KMS-11 (cell line): Measurements from ENCODE around the gene SAMD15.
"Not testable (repeated sequence)": the region's sequence is repeated elsewhere in the genome, so short reads cannot be mapped to it uniquely, and the experiment has no call there.

Experiments used
- H2AFZ ChIP-seq: fragments of 200-600 bp; sonication (generic); 2 replicates; pipeline ENCODE4 v1.6.1; 2016; ENCODE audit warnings: antibody characterized with exemption, mixed run types, low read depth
- H3K27ac ChIP-seq: fragments of 200-600 bp; sonication (generic); 2 replicates; pipeline ENCODE4 v1.6.1; 2016; ENCODE audit warnings: mild to moderate bottlenecking, mixed run types
- H3K27me3 ChIP-seq: fragments of 200-600 bp; sonication (generic); 2 replicates; pipeline ENCODE4 v1.6.1; 2017; ENCODE audit warnings: mild to moderate bottlenecking, low read depth, mixed run types, moderate library complexity; ENCODE audit not compliant: insufficient read depth
- H3K36me3 ChIP-seq: fragments of 200-600 bp; sonication (generic); 2 replicates; pipeline ENCODE4 v1.6.1; 2017; ENCODE audit warnings: mild to moderate bottlenecking, mixed run types; ENCODE audit not compliant: insufficient read depth
- H3K4me1 ChIP-seq: fragments of 200-600 bp; sonication (generic); 2 replicates; pipeline ENCODE4 v1.6.1; 2016; ENCODE audit warnings: mild to moderate bottlenecking, low read depth, mixed run types; ENCODE audit not compliant: poor library complexity, severe bottlenecking
- H3K4me2 ChIP-seq: fragments of 200-600 bp; sonication (generic); 2 replicates; pipeline ENCODE4 v1.7.0; 2016; ENCODE audit warnings: mild to moderate bottlenecking, mixed run types
- H3K4me3 ChIP-seq: fragments of 200-600 bp; sonication (generic); IDR thresholded peaks from 2 replicates; pipeline ENCODE4 v1.6.1; 2017; ENCODE audit warnings: low read depth, low read length, mixed read lengths; ENCODE audit not compliant: insufficient read depth
- H3K79me2 ChIP-seq: fragments of 200-600 bp; sonication (generic); 2 replicates; pipeline ENCODE4 v1.6.1; 2016; ENCODE audit warnings: low read depth, mixed run types; ENCODE audit not compliant: insufficient read depth
- H3K9ac ChIP-seq: fragments of 200-600 bp; sonication (generic); 2 replicates; pipeline ENCODE4 v1.6.1; 2016; ENCODE audit warnings: mild to moderate bottlenecking, mixed run types
- H4K20me1 ChIP-seq: fragments of 200-600 bp; sonication (generic); 2 replicates; pipeline ENCODE4 v1.6.1; 2016; ENCODE audit warnings: mild to moderate bottlenecking, mixed run types; ENCODE audit not compliant: insufficient read depth
- CTCF ChIP-seq: fragments of 200-600 bp; sonication (generic); conservative IDR thresholded peaks from 2 replicates; pipeline ENCODE4 v1.6.1; 2017; ENCODE audit warnings: low read depth, mild to moderate bottlenecking, antibody characterized with exemption, low read length, moderate library complexity, mixed read lengths

SAMD15 gene

DNA sequence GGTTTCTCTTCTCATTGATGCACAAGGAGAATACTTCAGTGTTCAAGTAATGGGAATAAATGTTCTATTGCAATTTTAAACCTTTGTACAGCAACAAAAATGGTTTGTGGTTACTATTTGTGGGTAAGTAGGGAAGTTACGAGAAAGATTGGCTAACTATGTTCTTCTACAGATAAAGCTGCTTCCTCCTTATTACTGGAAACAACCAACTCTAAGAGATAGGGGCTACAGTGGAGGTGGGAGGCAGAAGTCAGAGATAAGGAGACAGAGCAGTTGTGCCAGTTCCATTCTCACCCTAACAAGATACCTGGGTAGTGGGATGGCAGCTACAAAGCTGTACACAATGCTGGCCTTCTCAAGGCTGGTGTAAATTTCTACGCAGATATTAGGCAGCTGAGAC is 30.0 kb downstream of the SAMD15 start:
- Histone ChIP-seq H2AFZ (no peak overlapping the region), H3K79me2 (no peaks in the 10 kb centered on the region), H3K36me3 (no peaks in the 10 kb centered on the region), H3K4me1 (no peaks in the 10 kb centered on the region), H3K4me2 (no peak overlapping the region), H3K27ac (no peak overlapping the region), H3K9ac (no peak overlapping the region), H4K20me1 (no peaks in the 10 kb centered on the region), H3K27me3 (no peaks in the 10 kb centered on the region), H3K4me3 (no peak overlapping the region)
- no peak for TF ChIP-seq CTCF

- no peak overlapping the region for H3K27ac ChIP-seq
- H3K9ac ChIP-seq, result no peak overlapping the region
- H3K27me3 ChIP-seq, result no peaks in the 10 kb centered on the region
- no peaks in the 10 kb centered on the region for H4K20me1 ChIP-seq
- no peak overlapping the region for H3K4me3 ChIP-seq
- H3K79me2 ChIP-seq, result no peaks in the 10 kb centered on the region
- no peaks in the 10 kb centered on the region for H3K36me3 ChIP-seq
- no peaks in the 10 kb centered on the region for H3K4me1 ChIP-seq
- H2AFZ ChIP-seq, result no peak overlapping the region
- no peak overlapping the region for H3K4me2 ChIP-seq
- TF ChIP-seq CTCF, result no peak
These were observed 32.0 kb downstream of the SAMD15 start for GRCh38 chr14:77409131-77409533.

- not testable (repeated sequence) for H3K36me3 ChIP-seq, H3K4me1 ChIP-seq, H3K79me2 ChIP-seq, H3K4me2 ChIP-seq, H3K27me3 ChIP-seq, H4K20me1 ChIP-seq, H3K9ac ChIP-seq, H2AFZ ChIP-seq, H3K27ac ChIP-seq, H3K4me3 ChIP-seq
These were observed 38.3 kb downstream of the SAMD15 start for GRCh38 chr14:77415403-77416030.

GRCh38 chr14:77416098-77416497 is 38.9 kb downstream of the SAMD15 start:
- not testable (repeated sequence) for H3K27me3 ChIP-seq, H3K4me1 ChIP-seq

GRCh38 chr14:77416836-77417235 is 39.7 kb downstream of the SAMD15 start:
- no peak overlapping the region for H3K4me3 ChIP-seq
- no peaks in the 10 kb centered on the region for H4K20me1 ChIP-seq
- H2AFZ ChIP-seq, result no peak overlapping the region
- H3K36me3 ChIP-seq, result no peaks in the 10 kb centered on the region
- H3K4me1 ChIP-seq, result no peaks in the 10 kb centered on the region
- H3K27me3 ChIP-seq, result no peaks in the 10 kb centered on the region
- no peaks in the 10 kb centered on the region for H3K79me2 ChIP-seq
- H3K9ac ChIP-seq, result no peak overlapping the region
- TF ChIP-seq CTCF, result no peak
- H3K27ac ChIP-seq, result no peak overlapping the region
- H3K4me2 ChIP-seq, result no peak overlapping the region

More at GRCh38 chr14:77416098-77416497, 38.9 kb downstream of the SAMD15 start:
- not testable (repeated sequence) for H3K4me2 ChIP-seq, H3K79me2 ChIP-seq, H3K9ac ChIP-seq, H2AFZ ChIP-seq, H4K20me1 ChIP-seq, H3K36me3 ChIP-seq, H3K4me3 ChIP-seq, H3K27ac ChIP-seq
